NCI-H128 (cell line): ENCODE results near the gene TRAF5.
A peak's percentile ranks its signal among the peaks of the same experiment; 100 is the strongest.
"Not testable (repeated sequence)": the region's sequence is repeated elsewhere in the genome, so short reads cannot be mapped to it uniquely, and the experiment has no call there.

Experiments
- DNase-seq: peaks from one replicate; lab custom pipeline; 2025; ENCODE audit not compliant: unreplicated experiment; lab: John Stamatoyannopoulos, UW

Gene TRAF5

DNA sequence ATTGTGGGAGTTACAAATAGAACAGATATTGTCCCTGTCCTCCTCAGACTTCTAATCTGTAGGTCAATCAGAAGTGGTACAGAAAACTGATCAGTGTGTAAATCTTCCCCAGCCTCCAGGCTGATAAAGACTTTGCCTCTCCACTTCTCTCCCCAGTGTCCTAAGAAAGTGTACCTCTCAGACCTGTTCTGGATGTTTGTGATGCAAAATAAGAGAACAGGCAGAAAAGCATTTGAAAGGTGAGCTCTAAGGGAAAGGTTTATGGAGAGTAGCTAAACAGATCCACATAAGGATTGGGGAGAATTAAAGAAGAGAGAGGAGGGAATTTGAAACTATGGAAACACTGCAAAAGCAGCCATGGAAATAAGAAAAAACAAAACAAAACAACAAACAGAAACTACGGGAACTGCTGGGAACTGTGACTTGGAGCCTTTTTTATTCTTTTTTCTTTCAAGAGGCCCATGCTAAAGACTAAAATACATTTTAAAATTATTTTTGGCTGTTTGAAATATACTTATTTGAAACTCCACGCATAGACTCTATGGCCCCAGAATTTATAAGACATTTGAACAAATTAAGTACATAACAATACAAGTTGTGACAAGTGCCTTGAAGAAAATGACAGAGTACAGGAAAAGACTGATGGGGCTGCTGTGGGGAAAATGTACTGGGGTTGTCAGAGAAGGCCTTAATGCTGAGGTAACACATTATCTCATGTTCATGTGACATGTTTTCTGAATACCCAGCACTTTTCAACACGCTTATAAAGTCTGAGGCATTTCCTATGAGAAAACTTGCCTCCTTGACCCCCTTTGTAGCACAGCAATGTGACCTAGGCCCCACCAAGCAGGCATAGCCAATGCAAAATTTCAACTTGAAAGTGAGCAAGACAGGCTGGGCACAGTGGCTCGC, 51.2 kb downstream of the TRAF5 start:
- no peak for DNase-seq

- DNase-seq, result no peak
These were observed 52.2 kb downstream of the TRAF5 start for GRCh38 chr1:211378844-211379243.

GRCh38 chr1:211379446-211379845, 52.8 kb downstream of the TRAF5 start:
- DNase-seq, result no peak

DNA sequence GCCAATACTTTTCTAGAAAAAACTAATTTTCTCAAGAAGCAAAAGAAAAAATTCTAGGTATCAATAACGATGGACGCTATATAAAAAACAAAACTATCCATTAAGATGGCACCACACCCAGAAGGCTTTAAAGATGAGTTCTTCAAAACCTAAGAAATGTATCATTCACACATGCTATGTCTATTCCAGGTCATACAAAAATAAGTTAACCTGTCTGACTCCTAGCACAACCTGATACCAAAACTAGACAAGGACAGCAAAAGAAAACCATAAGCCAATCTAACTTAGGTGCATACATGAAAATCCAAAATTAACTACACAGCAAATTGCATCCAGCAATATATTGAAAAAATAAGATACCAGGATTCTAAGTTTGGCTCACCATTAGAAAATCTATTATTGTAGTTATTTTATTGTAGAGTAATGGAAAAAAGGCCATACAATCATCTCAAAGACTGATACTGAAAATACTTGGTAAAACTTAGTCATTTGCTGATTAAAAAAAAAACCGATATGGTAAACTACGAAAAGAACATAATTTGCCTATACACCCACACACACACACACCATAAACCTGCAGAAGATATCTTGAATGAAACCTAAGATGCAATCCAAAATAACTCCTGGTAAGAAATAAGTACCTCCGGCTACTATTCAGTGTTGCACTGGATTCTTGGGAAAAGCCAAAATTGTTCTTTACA, 55.0 kb downstream of the TRAF5 start:
- DNase-seq, result no peak

- no peak for DNase-seq
These were observed 55.6 kb downstream of the TRAF5 start for GRCh38 chr1:211382182-211382713.

GRCh38 chr1:211382714-211383480, 56.3 kb downstream of the TRAF5 start:
- DNase-seq, result peak; percentile 88

- no peak for DNase-seq
These were observed 57.9 kb downstream of the TRAF5 start for GRCh38 chr1:211384524-211384923.

- no peak for DNase-seq
These were observed 60.3 kb downstream of the TRAF5 start for GRCh38 chr1:211386921-211387320.

GRCh38 chr1:211390829-211391228, 64.2 kb downstream of the TRAF5 start:
- not testable (repeated sequence) for DNase-seq

DNA sequence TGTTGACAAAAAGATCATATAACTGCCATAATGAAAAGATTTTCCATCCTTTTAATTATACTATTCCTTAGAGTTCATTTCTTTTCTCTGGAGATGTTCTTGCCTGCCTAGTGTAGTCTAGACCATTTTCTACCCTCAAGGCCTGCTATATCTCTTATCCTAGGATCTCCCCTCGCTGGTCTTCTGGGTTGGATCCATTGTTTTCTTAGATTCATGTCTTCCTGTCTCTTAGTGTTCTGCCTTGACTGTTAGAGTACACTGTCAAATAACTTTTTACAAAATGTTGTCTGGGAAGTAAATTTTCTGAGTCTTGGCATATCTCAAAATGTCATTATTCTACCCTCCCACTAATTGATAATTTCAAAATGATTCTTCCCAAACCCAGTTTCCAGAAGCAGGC, 66.6 kb downstream of the TRAF5 start:
- DNase-seq, result no peak

- DNase-seq, result not testable (repeated sequence)
These were observed 71.8 kb downstream of the TRAF5 start for GRCh38 chr1:211398266-211398930.

DNA sequence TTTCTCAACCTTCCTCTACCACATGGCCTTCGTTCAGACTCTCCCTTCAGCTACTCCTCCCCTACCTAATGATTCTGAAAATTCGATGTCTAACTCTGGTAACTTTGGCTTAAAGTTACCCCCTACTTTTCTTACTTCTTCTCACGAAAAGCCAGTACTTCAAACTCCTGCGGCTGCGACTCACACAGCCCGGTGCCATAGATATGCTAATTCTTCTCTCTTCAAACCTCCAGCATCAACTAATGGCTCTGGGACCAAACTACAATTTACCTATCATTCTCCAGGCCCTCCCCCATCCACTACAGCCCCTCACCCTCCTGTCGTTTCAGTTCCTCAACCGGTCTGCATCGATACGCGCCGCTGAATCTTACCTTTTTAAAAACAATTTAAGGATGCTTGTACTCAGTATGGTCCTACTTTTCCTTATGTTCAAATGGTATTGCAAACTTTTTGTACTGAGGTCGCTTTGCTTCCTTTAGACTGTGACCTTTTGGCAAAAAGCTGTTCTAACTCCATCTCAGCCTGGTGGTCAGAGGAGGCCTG, 73.3 kb downstream of the TRAF5 start:
- not testable (repeated sequence) for DNase-seq

DNA sequence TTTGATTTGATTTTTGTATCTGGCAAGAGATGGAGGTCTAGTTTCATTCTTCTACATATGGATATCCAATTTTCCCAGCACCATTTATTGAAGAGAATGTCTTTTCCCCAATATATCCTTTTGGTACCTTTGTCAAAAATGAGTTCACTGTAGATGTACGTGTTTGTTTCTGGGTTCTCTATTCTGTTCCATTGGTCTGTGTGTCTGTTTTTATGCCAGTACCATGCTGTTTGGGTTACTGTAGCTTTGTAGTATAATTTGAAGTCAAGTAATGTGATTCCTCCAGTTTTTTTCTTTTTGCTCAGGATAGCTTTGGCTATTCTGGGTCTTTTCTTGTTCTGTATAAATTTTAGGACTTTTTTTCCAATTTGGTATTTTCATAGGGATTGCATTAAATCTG, 75.1 kb downstream of the TRAF5 start:
- not testable (repeated sequence) for DNase-seq

DNA sequence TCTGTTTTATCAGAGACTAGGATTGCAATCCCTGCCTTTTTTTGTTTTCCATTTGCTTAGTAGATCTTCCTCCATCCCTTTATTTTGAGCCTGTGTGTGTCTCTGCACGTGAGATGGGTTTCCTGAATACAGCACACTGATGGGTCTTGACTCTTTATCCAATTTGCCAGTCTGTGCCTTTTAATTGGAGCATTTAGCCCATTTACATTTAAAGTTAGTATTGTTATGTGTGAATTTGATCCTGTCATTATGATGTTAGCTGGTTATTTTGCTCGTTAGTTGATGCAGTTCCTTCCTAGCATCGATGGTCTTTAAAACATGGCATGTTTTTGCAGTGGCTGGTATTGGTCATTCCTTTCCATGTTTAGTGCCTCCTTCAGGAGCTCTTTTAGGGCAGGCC, 79.5 kb downstream of the TRAF5 start:
- DNase-seq, result not testable (repeated sequence)

- DNase-seq, result not testable (repeated sequence)
These were observed 81.1 kb downstream of the TRAF5 start for GRCh38 chr1:211407749-211408148.

DNA sequence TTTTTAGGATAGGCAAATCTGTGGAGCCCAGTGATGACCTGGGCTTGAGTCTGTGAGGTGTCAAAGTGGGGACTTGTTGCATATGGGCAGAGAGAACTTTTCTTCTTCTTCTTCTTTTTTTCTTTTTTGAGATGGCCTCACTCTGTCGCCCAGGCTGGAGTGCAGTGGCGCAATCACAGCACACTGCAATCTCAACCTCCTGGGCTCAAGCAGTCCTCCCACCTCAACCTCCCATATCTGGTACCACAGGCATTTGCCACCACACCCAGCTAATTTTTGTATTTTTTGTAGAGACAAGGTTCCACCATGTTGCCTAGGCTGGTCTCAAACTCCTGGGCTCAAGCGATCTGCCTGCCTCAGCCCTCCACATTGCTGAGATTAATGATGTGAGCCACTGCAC, 85.0 kb downstream of the TRAF5 start:
- no peak for DNase-seq

- DNase-seq, result no peak
These were observed 89.1 kb downstream of the TRAF5 start for GRCh38 chr1:211415700-211416099.

GRCh38 chr1:211416246-211416627, 89.6 kb downstream of the TRAF5 start:
- not testable (repeated sequence) for DNase-seq

DNA sequence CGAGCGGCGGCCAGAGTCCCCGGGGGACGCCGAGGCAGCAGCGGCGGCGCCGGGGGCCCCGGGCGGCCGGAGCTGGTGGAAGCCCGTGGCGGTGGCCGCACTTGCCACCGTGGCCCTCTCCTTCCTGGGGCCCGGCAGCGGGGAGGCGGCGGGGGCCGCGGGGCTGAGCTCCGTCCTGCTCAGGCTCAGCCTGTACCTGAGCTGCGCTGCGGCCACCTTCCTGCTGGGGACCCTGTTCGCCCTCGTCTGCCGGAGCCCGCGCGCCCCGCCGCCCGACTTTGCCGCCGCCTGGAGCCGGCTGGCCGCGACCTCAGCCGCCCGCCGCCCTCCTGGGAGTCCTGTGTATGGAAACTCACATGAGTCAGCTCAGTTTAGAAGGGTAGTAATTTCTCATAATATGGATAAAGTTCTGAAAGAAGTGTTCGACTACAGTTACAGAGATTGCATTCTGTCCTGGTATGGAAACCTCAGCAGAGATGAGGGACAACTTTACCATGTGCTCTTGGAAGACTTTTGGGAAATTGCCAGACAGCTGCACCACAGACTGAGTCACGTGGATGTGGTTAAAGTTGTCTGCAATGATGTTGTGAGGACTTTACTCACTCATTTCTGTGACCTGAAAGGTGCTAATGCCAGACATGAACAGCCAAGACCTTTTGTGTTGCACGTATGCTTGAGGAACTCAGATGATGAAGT, 90.1 kb downstream of the TRAF5 start:
- not testable (repeated sequence) for DNase-seq

GRCh38 chr1:211420389-211420788, 93.8 kb downstream of the TRAF5 start:
- DNase-seq, result no peak
